HG02870 (cell line): ENCODE data around the gene IFNG.
A peak's percentile ranks its signal among the peaks of the same experiment; 100 is the strongest.
"Not testable (repeated sequence)": the region's sequence is repeated elsewhere in the genome, so short reads cannot be mapped to it uniquely, and the experiment has no call there.

ENCODE experiments used
- ATAC-seq: cut with Tn5 transposase; IDR thresholded peaks from one replicate; pipeline ENCODE4 v1.9.1; 2021; ENCODE audit warnings: mild to moderate bottlenecking, moderate library complexity; ENCODE audit not compliant: unreplicated experiment

Gene IFNG

DNA sequence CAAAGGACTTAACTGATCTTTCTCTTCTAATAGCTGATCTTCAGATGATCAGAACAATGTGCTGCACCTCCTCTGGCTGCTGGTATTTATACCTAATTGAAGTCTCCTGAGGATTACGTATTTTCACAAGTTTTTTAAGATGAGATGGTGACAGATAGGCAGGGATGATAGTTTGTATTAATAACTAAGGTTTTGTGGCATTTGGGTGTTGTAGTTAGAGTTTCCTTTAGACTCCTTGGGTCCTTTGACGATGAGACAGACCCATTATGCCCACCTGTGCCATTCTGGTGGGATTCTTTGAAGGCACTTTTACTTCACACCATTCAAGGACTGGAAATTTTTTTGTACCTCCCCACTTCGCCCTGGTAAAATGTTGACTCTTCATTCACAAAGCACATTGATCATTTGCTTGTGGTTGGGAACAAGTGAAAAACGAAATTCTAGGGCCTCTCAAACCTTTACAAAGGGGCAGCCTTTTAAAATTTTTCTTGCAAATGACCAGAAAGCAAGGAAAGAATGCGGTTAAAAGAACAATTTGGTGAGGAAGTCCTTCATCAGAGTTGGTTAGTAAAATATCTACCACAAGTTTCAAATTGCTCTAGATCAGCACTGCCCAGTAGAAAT lies at the start of gene IFNG:
Gene IFNG (minus strand): TSS at position 60 of the 624 bp plus-strand sequence. CDS start 125 bp downstream, outside the sequence.
- ATAC-seq, result no peak

DNA sequence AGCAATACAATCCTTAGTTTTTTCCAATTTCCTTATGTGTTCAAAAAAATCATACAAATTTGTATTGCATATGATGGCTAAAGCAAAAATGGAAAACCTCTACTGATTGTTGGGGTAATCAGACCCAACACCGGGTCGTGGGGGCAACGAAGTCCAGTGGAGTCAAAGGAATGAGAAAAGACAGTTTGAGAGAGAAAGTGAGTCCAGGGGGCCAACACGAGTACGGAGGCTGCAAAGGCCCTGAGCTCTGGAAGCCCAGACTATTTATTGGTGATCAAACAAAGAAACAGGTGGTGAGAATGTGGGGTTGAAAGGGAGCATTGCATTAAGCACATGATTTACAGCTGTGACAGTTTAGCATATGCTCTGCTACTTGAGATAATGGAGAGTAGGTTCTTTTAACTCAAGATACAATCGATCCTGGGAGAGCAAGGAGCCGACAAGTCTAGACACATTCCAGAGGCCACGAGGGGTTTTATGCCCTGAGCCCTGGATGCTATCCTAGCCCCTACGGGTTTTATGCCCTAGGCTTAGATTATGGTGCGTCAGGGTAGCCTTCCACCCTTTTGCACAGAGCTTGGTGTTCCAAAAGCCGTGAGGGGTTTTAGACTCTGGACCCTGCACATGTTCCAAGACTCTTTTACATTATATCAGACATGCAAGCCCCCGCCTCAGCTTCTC lies 49.6 kb upstream of the IFNG start:
- not testable (repeated sequence) for ATAC-seq

DNA sequence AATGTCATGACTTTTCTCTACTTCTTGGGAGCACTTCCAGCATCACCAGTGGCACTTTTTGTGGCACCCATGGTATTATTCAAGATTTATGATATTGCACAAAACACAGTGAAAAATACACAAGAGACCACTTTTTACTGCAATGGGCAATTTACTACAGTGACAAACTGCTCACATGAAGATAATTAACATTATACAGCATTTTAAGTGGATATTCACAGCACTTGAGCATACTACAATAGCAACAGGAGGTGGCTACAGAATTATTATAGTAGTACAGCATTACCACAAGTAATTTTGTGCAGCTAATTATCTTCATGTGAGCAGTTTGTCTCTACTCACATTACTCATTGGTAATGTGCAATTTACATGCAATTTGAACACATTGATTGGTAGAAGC lies 47.7 kb upstream of the IFNG start:
- ATAC-seq, result no peak

DNA sequence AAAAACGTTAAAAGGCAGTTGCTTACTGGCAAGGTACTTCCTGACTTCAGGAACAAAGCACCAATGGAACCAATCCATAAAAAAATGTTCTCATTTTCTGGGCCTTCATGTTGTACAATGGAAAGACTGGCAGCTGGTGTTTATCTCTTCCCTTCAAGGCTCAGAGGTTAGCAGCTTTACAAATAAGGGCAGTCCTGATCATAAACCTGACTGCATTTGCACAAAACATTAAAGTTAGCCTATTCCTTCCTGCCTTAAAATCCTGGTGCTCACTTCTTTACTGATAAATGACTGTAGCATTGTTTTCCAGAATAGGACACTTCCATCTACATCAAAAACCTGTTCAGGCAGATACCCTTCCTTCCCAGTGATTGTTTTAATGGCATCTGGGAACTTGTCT lies 46.9 kb upstream of the IFNG start:
- ATAC-seq, result no peak

DNA sequence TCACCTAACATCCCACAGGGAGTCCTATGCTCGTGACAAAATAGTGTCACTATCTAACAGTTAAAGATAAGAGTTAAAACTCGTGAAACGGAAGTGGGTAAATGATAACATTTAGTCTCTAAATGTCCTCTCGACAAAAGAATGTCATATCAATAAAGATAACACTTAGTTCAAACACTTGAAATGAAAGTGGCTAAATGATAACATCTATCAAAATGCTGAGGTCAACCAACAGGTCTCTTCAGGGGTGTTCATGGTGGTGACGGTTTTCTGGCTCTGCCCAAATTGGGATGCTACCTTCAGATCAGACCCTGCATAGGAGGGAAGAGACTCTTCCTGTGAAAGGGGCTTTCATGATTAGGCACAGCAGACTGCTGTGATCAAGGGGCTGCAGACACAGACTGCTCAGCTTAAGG lies 43.9 kb upstream of the IFNG start:
- no peak for ATAC-seq

DNA sequence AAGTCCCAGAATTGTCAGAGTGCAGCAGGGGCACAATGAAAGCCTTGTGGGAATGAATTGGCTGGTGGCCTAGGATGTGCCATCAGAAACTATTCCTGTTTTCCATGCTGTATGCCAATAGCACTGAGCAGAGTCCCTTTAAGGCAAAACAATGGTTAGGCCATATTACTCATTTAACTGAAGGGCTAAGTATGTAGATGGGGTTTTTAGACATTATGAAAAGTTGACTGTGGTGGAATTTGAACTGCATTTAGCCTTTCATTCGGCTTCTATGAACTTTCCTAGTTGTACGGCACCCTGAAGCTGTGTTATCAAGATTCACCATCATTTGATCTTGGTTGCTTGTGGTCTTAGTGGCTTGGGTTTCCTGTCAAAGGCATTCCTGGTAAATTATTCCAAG lies 41.3 kb upstream of the IFNG start:
- ATAC-seq, result no peak

DNA sequence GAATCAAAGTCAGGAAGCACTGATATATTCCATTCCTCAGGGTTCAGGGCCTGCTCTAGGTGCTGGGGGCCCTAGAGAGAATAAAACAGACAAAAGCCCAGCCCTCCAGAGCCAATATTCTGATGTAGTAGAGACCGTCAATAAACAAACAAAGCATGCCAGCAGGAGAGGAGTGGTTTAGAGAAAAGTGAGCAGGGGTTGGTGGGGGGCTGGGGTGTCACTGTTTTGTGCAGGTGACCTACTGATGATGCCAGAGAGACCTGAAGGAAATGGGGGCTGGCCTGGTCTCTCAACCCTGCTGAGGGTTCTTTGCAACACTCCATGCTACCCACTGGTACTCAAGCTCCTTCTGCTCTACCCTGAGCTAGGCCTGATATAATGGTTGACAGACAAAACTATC lies 39.6 kb upstream of the IFNG start:
- ATAC-seq, result no peak

DNA sequence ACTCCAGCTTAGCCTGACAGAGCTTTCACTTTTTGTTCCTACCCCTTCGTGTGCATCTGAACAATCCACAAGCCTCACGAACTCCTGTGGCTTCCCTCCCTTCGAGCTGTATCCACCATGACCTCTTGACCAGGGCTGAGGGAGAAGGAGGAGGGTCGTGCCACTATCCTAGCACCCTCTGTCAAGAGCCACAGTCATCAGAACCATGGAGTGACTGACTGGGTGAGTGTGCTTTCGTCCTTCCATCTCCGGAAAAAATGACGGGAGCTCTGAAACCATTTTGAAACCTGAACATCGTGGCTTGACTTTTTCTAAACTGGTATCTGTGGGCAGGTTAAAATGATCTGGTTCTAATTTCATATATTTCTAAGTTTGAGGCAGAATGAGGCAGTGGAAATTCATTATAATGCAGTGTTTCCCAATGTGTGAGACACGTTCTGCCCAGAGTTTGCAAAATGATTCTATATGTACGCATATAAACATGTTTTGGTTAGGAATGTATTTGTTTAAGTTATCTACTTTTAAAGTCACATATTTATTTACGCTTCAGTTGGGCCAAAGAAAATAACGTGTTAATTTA lies 39.1 kb upstream of the IFNG start:
- ATAC-seq, result no peak

DNA sequence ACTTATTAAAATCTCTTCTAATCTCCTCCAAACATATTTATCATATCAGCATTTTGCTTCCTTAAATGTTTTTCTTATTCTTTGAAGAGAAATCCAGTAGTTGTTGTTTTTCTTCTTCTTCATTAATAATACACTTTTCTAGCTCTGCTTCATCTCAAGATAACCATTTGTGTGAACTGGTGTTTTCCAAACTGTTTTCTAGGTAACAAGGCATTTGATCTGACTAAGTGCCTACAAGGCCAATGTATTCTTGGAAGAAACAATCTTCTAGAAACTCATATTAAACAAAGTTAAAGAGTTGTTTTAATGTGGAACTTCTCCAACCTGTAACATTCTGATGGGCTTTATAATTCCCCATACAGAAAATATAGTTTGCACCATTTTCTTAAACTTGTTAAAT lies 30.8 kb upstream of the IFNG start:
- no peak for ATAC-seq

DNA sequence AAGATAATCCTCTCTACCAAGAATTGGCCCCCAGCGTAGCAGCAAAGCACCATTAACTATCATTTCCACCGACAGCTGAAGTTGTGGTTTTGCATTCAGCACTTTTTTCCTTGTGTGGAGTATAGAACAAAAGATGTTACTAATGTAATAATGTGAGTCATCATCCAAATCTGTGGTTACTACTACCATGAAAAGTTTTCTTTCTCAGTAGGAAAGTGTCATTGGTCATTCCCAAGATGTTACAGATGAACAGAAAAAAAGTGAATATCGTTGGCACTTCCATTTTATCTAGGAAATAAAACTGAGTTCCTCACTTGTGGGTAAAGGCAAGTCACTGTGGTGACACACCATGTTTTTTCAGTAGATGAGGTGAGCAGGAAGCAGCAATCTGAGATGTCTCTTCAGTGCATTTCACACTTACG lies 30.3 kb upstream of the IFNG start:
- ATAC-seq, result no peak

DNA sequence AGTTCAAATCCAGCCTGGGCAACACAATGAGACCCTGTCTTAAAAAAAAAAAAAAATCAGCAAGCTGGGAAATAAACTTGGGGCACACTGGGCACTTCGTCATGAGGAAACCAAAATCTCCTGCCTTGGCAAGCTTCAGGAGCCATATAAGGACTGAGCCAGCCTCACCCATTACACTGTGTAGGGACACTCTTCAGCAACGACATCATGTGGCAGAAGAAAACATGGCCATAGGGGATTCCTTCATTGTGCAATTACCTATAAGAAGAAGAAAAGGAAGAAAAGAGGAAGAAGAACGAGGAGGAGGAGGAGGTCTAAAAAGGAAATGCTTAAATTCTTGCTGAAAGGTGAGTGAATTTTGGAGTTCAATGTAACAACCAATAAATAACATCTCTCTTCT lies 26.1 kb upstream of the IFNG start:
- ATAC-seq, result no peak

DNA sequence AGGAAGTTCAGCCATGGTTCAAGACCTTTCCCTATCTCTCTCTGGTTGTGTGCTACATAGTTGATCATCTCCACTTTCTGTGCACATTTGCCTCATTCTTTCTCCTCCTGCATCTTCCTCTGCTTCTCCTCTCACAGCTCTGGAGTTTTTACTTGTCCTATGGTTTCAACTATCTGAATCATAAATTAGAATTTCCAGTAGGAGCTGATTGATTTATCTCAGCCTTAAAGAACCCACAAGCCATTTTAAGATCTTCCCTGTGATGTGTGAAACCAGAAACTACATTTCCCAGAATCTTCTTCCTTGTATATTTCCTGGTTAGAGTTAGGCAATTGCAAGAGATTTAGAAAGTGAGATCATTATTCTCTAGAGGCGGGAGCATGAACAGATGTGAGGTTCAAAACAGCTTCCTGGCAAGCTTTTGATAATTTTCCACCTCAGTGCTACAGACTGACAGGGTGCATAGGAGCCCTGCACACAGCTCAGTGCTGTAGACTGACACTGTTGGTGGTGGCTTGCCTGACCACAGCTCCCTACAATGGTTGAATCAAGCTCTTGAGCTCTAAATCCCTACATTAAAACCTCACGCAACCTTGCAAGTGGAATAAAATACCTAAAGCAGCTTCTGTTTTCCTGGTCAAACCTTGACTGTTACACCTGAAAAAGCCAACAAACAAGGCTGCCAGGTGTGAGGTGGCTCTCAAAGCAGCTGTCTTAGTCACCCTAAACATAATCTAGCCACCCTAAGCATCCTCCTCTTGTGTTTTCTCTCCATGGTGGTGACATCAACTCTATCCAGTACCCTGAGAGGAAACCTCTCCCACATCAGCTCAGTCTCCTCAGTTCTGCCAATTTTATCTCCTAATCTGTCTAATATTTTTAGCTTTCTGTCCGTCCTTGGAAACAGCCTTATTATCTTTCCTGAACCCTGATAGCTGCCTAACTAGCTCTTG lies 21.5 kb upstream of the IFNG start:
- no peak for ATAC-seq

DNA sequence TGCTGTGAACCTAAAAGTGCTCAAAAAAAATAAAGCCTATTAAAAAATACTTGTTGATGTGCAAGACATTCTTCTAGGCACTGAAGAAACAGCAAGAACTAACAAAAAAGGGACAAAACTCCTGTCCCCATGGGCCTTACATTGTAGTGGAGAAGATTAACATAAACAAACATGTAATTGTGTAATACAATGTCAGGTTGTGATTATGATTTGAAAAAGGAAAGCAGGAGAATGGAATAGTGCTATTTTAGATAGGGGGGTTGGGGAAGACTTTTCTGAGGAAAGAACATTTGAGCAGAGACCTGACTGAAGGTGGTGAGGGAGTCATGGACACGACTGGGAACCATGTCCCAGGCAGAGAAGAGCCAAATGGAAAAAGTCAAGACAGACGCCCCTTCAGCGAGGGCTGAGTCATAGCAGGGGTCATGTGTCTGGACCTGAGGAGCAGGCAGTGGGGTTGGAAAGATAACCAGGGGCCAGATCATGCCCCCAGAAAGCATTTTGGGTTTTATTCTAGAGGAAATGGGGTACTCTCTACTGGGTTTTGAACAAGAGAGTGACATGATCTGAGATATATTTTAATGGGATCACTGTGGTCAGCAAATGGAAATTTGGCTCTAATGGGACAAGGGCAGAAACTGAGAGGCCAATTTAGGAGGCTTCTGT lies 19.4 kb upstream of the IFNG start:
- no peak for ATAC-seq

DNA sequence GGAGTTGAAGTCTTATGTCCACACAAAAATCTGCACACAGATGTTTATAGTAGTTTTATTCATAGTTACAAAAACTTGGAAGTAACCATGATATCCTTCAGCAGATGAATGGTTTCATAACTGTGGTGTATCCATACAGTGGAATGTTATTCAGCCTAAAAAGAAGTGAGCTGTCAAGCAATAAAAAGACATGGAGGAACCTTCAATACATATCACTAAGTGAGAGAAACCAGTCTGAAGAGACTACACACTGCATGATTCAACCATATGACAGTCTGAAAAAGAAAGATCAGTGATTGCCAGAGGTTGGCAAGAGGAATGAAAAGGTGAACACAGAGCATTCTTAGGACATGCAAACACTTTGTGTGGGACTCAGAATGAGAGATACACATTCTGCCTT lies 18.6 kb upstream of the IFNG start:
- no peak for ATAC-seq

DNA sequence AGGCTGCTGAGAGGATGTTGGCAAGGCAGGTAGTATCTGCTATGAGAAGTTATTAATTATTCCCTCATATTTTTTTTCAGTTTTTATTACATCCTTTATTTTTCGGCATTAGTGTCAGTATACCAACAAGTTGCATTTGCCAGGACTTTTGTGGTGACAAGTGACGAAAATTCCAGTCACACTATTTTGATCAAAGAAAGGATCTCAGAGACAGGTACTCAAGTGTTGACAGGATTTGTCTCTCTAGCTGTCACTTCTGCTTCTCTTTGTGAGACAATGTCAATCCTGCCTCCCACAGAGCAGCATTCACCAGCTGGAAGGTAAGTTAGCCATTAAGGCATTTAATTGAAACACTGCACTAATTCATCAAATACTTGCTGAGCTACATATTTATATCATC lies 18.0 kb upstream of the IFNG start:
- no peak for ATAC-seq

DNA sequence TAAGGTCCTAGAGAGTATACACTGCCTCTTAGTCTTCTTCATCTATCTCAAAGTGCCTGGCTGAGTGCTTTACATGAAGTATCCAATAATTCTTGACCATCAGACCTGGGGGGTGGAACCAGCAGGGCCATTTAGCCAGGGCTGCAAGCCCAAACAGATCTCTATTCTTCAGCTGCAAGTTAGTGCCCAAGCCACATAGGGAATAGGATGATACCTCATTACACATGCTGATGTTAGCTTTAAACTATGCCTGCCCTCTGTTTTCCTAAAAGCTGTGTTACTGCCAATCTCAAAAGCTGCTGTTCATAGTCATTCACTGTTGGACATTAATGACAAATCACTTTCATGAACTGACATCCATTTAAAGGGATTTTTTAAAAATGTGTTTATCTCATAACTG lies 16.7 kb upstream of the IFNG start:
- ATAC-seq, result no peak

DNA sequence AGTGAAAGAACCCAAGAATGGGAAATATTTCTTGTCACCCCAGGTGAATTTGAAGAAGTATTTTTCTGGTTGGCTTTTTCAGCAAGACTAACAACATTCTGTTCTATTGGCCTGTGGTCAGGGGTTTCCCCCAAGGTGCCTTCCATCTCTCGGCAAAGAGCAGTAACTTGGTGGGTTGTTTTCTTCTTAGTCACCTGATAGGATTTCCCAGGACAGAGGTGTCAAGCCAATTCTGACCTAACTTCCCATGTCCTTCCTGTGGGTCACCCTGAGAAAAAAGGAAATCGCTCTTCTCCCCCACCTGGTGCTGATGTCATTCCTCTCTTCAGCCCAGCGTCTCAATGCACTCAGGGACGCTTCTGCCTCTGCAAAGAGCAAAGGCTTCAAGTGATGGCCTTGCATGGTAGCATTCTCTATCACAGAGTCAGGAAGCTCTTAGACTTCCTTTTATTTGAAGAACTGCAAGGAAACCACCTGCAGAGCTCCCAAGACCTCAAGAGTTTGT lies 16.1 kb upstream of the IFNG start:
- ATAC-seq, result peak; percentile 93

DNA sequence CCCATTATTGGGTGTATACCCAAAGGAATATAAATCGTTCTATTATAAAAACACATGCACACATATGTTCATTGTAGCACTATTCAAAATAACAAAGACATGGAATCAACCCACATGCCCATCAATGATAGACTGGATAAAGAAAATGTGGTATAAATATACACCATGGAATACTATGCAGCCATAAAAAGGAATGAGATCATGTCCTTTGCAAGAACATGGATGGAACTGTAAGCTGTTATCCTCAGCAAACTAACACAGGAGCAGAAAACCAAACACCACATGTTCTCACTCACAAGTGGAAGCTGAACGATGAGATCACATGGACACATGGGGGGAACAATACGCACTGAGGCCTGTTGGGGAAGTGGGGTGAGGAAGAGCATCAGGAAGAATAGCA lies 15.2 kb upstream of the IFNG start:
- ATAC-seq, result not testable (repeated sequence)

DNA sequence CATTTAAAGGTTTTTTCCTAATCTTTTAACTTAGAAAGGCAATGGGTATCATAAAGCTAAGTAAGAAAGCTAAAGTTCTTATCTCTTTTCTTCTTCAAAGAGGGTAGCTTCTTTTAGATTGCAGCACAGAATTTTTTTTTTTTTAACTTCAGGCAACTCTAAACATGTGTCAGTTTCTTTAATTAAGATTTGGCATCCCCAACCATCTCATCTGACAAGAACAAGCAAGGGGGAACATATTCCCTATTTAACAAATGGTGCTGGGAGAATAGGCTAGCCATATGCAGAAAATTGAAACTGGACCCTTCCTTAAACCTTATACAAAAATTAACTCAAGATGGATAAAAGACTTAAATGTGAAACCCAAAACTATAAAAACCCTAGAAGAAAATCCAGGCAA lies 14.3 kb upstream of the IFNG start:
- no peak for ATAC-seq

DNA sequence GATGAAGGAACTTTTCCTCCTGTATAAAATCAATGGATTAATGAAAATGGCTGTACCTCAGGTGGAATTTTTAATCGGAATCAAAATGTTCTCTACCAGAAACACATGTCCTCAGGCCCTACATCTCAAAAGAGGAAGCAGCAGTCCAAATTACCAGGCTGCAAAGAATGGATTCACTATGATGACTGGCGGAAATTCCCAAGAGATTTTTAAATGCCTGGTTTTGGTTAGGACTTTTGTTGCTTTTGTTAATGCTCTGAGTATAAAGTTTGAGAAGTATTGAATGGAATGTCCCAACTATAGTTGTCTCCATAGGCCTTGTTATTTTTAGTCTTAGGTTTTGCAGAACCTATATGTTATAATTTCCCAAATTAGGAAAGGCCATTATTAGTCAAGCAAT lies 11.2 kb upstream of the IFNG start:
- no peak for ATAC-seq
